DOHH2 (cell line): ENCODE measurements around the gene RAB31.

Experiments
- H3F3A ChIP-seq: fragments of 200-600 bp; sonication (generic), shearing (Covaris generic); 2 replicates; pipeline ENCODE4 v1.6.0; 2016; ENCODE audit warnings: antibody characterized with exemption, mild to moderate bottlenecking; ENCODE audit not compliant: control insufficient read depth, insufficient read depth
- H3K27ac ChIP-seq: fragments of 200-600 bp; sonication (generic); 2 replicates; pipeline ENCODE4 v1.5.1; 2014; ENCODE audit warnings: low read depth, mild to moderate bottlenecking, low read length, moderate library complexity
- H3K27me3 ChIP-seq: fragments of 200-600 bp; sonication (generic); 2 replicates; pipeline ENCODE4 v1.6.1; 2014; ENCODE audit warnings: mild to moderate bottlenecking, low read length, mixed read lengths; ENCODE audit not compliant: control insufficient read depth
- H3K36me3 ChIP-seq: fragments of 200-600 bp; sonication (generic); 2 replicates; pipeline ENCODE4 v1.6.1; 2014; ENCODE audit warnings: mild to moderate bottlenecking, low read length, moderate library complexity, mixed read lengths; ENCODE audit not compliant: control insufficient read depth
- H3K4me1 ChIP-seq: fragments of 200-600 bp; sonication (generic); 2 replicates; pipeline ENCODE4 v1.6.1; 2014; ENCODE audit warnings: mild to moderate bottlenecking, low read length, mixed read lengths; ENCODE audit not compliant: control insufficient read depth
- H3K4me2 ChIP-seq: fragments of 200-600 bp; sonication (generic); 2 replicates; pipeline ENCODE4 v1.6.0; 2014; ENCODE audit warnings: mild to moderate bottlenecking, low read length, moderate library complexity
- H3K4me3 ChIP-seq: fragments of 200-600 bp; sonication (generic); 2 replicates; pipeline ENCODE4 v1.5.1; 2014; ENCODE audit warnings: mild to moderate bottlenecking, low read length, mixed read lengths
- H3K79me2 ChIP-seq: fragments of 200-600 bp; sonication (generic); 2 replicates; pipeline ENCODE4 v1.6.1; 2014; ENCODE audit warnings: mild to moderate bottlenecking, low read length, mixed read lengths; ENCODE audit not compliant: control insufficient read depth
- H3K9me2 ChIP-seq: fragments of 200-600 bp; sonication (generic); replicated peaks from 2 replicates; pipeline ENCODE4 v1.6.1; 2014; ENCODE audit warnings: mild to moderate bottlenecking, low read length, mixed read lengths; ENCODE audit not compliant: control insufficient read depth
- H3K9me3 ChIP-seq: fragments of 200-600 bp; sonication (generic); 2 replicates; pipeline ENCODE4 v1.6.1; 2014; ENCODE audit warnings: antibody characterized with exemption, low read length, mixed read lengths; ENCODE audit not compliant: control insufficient read depth, insufficient read depth
- H4K20me1 ChIP-seq: fragments of 200-600 bp; sonication (generic); 2 replicates; pipeline ENCODE4 v1.6.0; 2014; ENCODE audit warnings: low read depth, mild to moderate bottlenecking, antibody characterized with exemption, low read length, moderate library complexity; ENCODE audit not compliant: control insufficient read depth, insufficient read depth
- CTCF ChIP-seq: fragments of 200-600 bp; sonication (generic); IDR thresholded peaks from one replicate; pipeline ENCODE4 v1.5.1; 2014; ENCODE audit warnings: antibody characterized with exemption, mild to moderate bottlenecking, low read depth, low read length; ENCODE audit not compliant: poor library complexity, severe bottlenecking
- EZH2phosphoT487 ChIP-seq: fragments of 200-600 bp; sonication (generic); IDR thresholded peaks from 2 replicates; pipeline ENCODE4 v1.6.1; 2017; ENCODE audit warnings: borderline replicate concordance, mild to moderate bottlenecking, antibody characterized with exemption, low read length, moderate library complexity, mixed read lengths

RAB31 gene

GRCh38 chr18:9712130-9712577, 4.1 kb downstream of the RAB31 start:
- Histone ChIP-seq H3K4me1 (peaks cover 4% of the 10 kb centered on the region; the same call in 1 of the 2 replicates), H3K4me3 (no peak overlapping the region), H3F3A (no peaks in the 10 kb centered on the region), H3K4me2 (no peak overlapping the region), H3K9me3 (no peaks in the 10 kb centered on the region), H3K36me3 (no peaks in the 10 kb centered on the region), H3K79me2 (no peaks in the 10 kb centered on the region), H4K20me1 (no peaks in the 10 kb centered on the region; the same call in 1 of the 2 replicates), H3K27ac (no peak overlapping the region), H3K9me2 (no peaks in the 10 kb centered on the region), H3K27me3 (peaks cover 67% of the 10 kb centered on the region)
- TF ChIP-seq EZH2phosphoT487: no peak
- no peak for TF ChIP-seq CTCF

GRCh38 chr18:9712611-9713010, 4.5 kb downstream of the RAB31 start:
- no peaks in the 10 kb centered on the region for H3F3A ChIP-seq
- no peak overlapping the region for H3K4me3 ChIP-seq
- no peaks in the 10 kb centered on the region for H3K79me2 ChIP-seq
- no peak overlapping the region for H3K27ac ChIP-seq
- no peaks in the 10 kb centered on the region for H3K9me2 ChIP-seq
- H3K27me3 ChIP-seq: peaks cover 63% of the 10 kb centered on the region
- no peak for TF ChIP-seq EZH2phosphoT487
- no peak for TF ChIP-seq CTCF
- H3K9me3 ChIP-seq: no peaks in the 10 kb centered on the region
- no peaks in the 10 kb centered on the region; the same call in 1 of the 2 replicates for H4K20me1 ChIP-seq
- H3K4me2 ChIP-seq: no peak overlapping the region
- no peaks in the 10 kb centered on the region for H3K36me3 ChIP-seq
- H3K4me1 ChIP-seq: peaks cover 4% of the 10 kb centered on the region; the same call in 1 of the 2 replicates

- no peak overlapping the region for H3K27ac ChIP-seq
- no peaks in the 10 kb centered on the region for H3K9me2 ChIP-seq
- H3K4me3 ChIP-seq: no peak overlapping the region
- H3K4me1 ChIP-seq: no peaks in the 10 kb centered on the region
- H3K36me3 ChIP-seq: no peaks in the 10 kb centered on the region
- peaks cover 46% of the 10 kb centered on the region for H3K27me3 ChIP-seq
- TF ChIP-seq CTCF (no peak), EZH2phosphoT487 (no peak)
- no peaks in the 10 kb centered on the region for H3K79me2 ChIP-seq
- no peak overlapping the region for H3K4me2 ChIP-seq
- H4K20me1 ChIP-seq: no peaks in the 10 kb centered on the region; the same call in 1 of the 2 replicates
- no peaks in the 10 kb centered on the region for H3F3A ChIP-seq
- no peaks in the 10 kb centered on the region for H3K9me3 ChIP-seq
These were observed 6.4 kb downstream of the RAB31 start for GRCh38 chr18:9714266-9715087.
